HepG2 (cell line): ENCODE data around the gene DTWD2.

Experiments used
- CAMTA2 ChIP-seq: sonication (generic); formaldehyde crosslinking; IDR thresholded peaks from 2 replicates; pipeline ENCODE4 v1.4.0; 2020; ENCODE audit warnings: mild to moderate bottlenecking, missing genetic modification reagents, borderline replicate concordance
- EZH2 ChIP-seq: conservative IDR thresholded peaks from 2 replicates; pipeline ENCODE4 v1.6.1; 2012; ENCODE audit warnings: mild to moderate bottlenecking, low read depth, low read length, moderate library complexity
- HDAC1 ChIP-seq: sonication (generic); formaldehyde crosslinking; IDR thresholded peaks from 2 replicates; pipeline ENCODE4 v1.5.1; 2020; ENCODE audit warnings: mild to moderate bottlenecking, missing genetic modification reagents
- HOXA9 ChIP-seq: sonication (generic); formaldehyde crosslinking; IDR thresholded peaks from 2 replicates; pipeline ENCODE4 v1.8.1; 2022; ENCODE audit warnings: missing genetic modification reagents, mild to moderate bottlenecking, moderate library complexity, borderline replicate concordance
- KLF16 ChIP-seq, 2 experiments: sonication (generic) in 1 of 2; formaldehyde crosslinking in 1 of 2; IDR thresholded peaks; 2 replicates each; pipeline versions ENCODE4 v1.6.1 to v1.8.0; 2016 to 2023; ENCODE audit warnings: missing genetic modification reagents in 2 of 2, missing compliant biosample characterization in 1 of 2
- NCOA1 ChIP-seq: sonication (generic); formaldehyde crosslinking; IDR thresholded peaks from 2 replicates; pipeline ENCODE4 v1.9.0; 2021; ENCODE audit warnings: missing genetic modification reagents
- PHF20 ChIP-seq: sonication (generic); formaldehyde crosslinking; IDR thresholded peaks from 2 replicates; pipeline ENCODE4 v1.5.0; 2020; ENCODE audit warnings: mild to moderate bottlenecking, missing genetic modification reagents
- POLR2AphosphoS2 ChIP-seq: IDR thresholded peaks from 2 replicates; pipeline ENCODE4 v1.6.1; 2011; ENCODE audit warnings: low read depth, low read length, improper control_type of control experiment
- POLR2AphosphoS5 ChIP-seq: IDR thresholded peaks from 2 replicates; pipeline ENCODE4 v1.6.1; 2012; ENCODE audit warnings: low read depth, low read length
- TCF7L2 ChIP-seq: IDR thresholded peaks from 2 replicates; pipeline ENCODE4 v1.6.1; 2011; ENCODE audit warnings: mild to moderate bottlenecking, low read depth, low read length, moderate library complexity
- ZNF331 ChIP-seq: sonication (generic); formaldehyde crosslinking; IDR thresholded peaks from 2 replicates; pipeline ENCODE4 v1.4.0; 2020; ENCODE audit warnings: missing genetic modification reagents
- TF ChIP-seq, protein P1 (sequence below): sonication (generic); formaldehyde crosslinking; IDR thresholded peaks from 2 replicates; pipeline ENCODE4 v1.5.1; 2020; ENCODE audit warnings: missing genetic modification reagents, mild to moderate bottlenecking, borderline replicate concordance
- TF ChIP-seq, protein P2 (sequence below): sonication (generic); formaldehyde crosslinking; IDR thresholded peaks from 2 replicates; pipeline ENCODE4 v1.5.0; 2020; ENCODE audit warnings: mild to moderate bottlenecking, missing genetic modification reagents, moderate library complexity
- TF ChIP-seq, protein P3 (sequence below): sonication (generic); formaldehyde crosslinking; IDR thresholded peaks from 2 replicates; pipeline ENCODE4 v1.4.0; 2020; ENCODE audit warnings: mild to moderate bottlenecking, missing genetic modification reagents

DNA sequence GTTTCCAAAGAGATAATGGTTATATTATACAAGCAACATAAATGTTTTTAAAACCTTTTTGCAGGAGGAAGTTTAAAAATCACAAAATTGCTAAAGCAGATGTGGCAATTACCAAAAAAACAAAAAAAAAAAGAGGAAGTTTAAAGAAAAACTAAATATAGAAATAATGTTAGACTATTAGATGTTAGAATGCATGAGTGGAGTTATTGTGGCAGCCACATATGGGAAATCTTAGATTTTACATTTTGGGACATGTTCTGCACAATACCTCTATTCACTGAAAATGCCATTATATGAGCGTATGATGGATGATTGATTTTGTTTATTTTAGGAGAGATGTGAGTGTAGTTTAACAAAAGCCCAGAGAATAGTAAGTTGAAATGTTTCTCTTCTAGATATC is 31.2 kb upstream of the DTWD2 start:
- TF ChIP-seq PHF20 (CRISPR knock-in tag): no peak
- TF ChIP-seq HDAC1 (CRISPR knock-in tag): no peak
- TF ChIP-seq ZNF331: no peak
- TF ChIP-seq, protein P1, sequence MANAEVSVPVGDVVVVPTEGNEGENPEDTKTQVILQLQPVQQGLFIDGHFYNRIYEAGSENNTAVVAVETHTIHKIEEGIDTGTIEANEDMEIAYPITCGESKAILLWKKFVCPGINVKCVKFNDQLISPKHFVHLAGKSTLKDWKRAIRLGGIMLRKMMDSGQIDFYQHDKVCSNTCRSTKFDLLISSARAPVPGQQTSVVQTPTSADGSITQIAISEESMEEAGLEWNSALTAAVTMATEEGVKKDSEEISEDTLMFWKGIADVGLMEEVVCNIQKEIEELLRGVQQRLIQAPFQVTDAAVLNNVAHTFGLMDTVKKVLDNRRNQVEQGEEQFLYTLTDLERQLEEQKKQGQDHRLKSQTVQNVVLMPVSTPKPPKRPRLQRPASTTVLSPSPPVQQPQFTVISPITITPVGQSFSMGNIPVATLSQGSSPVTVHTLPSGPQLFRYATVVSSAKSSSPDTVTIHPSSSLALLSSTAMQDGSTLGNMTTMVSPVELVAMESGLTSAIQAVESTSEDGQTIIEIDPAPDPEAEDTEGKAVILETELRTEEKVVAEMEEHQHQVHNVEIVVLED (CRISPR knock-in tag): no peak
- TF ChIP-seq POLR2AphosphoS2: no peak
- TF ChIP-seq, protein P2, sequence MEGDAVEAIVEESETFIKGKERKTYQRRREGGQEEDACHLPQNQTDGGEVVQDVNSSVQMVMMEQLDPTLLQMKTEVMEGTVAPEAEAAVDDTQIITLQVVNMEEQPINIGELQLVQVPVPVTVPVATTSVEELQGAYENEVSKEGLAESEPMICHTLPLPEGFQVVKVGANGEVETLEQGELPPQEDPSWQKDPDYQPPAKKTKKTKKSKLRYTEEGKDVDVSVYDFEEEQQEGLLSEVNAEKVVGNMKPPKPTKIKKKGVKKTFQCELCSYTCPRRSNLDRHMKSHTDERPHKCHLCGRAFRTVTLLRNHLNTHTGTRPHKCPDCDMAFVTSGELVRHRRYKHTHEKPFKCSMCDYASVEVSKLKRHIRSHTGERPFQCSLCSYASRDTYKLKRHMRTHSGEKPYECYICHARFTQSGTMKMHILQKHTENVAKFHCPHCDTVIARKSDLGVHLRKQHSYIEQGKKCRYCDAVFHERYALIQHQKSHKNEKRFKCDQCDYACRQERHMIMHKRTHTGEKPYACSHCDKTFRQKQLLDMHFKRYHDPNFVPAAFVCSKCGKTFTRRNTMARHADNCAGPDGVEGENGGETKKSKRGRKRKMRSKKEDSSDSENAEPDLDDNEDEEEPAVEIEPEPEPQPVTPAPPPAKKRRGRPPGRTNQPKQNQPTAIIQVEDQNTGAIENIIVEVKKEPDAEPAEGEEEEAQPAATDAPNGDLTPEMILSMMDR (CRISPR knock-in tag): no peak
- TF ChIP-seq POLR2AphosphoS5: no peak
- TF ChIP-seq EZH2: no peak
- TF ChIP-seq NCOA1: no peak
- TF ChIP-seq TCF7L2: no peak
- no peak for TF ChIP-seq KLF16 (CRISPR knock-in tag; IDR thresholded peaks at IDR 0.05)
- no peak for TF ChIP-seq CAMTA2 (CRISPR knock-in tag)
- TF ChIP-seq, protein P3, sequence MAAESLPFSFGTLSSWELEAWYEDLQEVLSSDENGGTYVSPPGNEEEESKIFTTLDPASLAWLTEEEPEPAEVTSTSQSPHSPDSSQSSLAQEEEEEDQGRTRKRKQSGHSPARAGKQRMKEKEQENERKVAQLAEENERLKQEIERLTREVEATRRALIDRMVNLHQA (CRISPR knock-in tag): no peak
- TF ChIP-seq HOXA9 (CRISPR knock-in tag): no peak
